Activated naive CD8-positive, alpha-beta T cell treated with anti-CD3 and anti-CD28 coated beads for 36 hours (primary cell): ENCODE results near the gene PSMB5. TPM values are rescaled to one million over a fixed set of nuclear protein-coding genes. Genes with fewer than 3 reads are reported as not detected.

Source experiments
- DNase-seq: peaks from one replicate; pipeline ENCODE4 v3.0.0; 2021
- H3K27ac Mint-ChIP-seq: one replicate; pipeline ENCODE4 v1.8.0; 2022; ENCODE audit warnings: mild to moderate bottlenecking, moderate library complexity, mixed read lengths
- H3K27me3 Mint-ChIP-seq: one replicate; pipeline ENCODE4 v1.8.0; 2022; ENCODE audit warnings: mild to moderate bottlenecking, mixed read lengths
- H3K36me3 Mint-ChIP-seq: one replicate; pipeline ENCODE4 v1.8.0; 2021; ENCODE audit warnings: mild to moderate bottlenecking, mixed read lengths
- H3K4me1 Mint-ChIP-seq: one replicate; pipeline ENCODE4 v1.8.0; 2021; ENCODE audit warnings: mixed read lengths
- H3K4me3 Mint-ChIP-seq: one replicate; pipeline ENCODE4 v1.8.0; 2022; ENCODE audit warnings: mild to moderate bottlenecking, moderate library complexity, mixed read lengths
- H3K9me3 Mint-ChIP-seq: one replicate; pipeline ENCODE4 v1.8.0; 2022; ENCODE audit warnings: mixed read lengths
- total RNA-seq, 2 experiments: library from RNA; stranded (reverse); gene quantifications; one replicate each; pipeline ENCODE4 v1.2.3, GENCODE V29; 2021

PSMB5 gene
- total RNA-seq, 2 experiments from 2014 or later, result 162 to 164 TPM

- Mint-ChIP-seq H3K4me3 (no peak overlapping the region), H3K27ac (no peak overlapping the region), H3K27me3 (no peaks in the 10 kb centered on the region), H3K4me1 (peaks cover 7% of the 10 kb centered on the region), H3K36me3 (no peaks in the 10 kb centered on the region), H3K9me3 (no peaks in the 10 kb centered on the region)
- DNase-seq, result no peak
Observed at GRCh38 chr14:22998329-22999012, 36.2 kb downstream of the PSMB5 start.

DNA sequence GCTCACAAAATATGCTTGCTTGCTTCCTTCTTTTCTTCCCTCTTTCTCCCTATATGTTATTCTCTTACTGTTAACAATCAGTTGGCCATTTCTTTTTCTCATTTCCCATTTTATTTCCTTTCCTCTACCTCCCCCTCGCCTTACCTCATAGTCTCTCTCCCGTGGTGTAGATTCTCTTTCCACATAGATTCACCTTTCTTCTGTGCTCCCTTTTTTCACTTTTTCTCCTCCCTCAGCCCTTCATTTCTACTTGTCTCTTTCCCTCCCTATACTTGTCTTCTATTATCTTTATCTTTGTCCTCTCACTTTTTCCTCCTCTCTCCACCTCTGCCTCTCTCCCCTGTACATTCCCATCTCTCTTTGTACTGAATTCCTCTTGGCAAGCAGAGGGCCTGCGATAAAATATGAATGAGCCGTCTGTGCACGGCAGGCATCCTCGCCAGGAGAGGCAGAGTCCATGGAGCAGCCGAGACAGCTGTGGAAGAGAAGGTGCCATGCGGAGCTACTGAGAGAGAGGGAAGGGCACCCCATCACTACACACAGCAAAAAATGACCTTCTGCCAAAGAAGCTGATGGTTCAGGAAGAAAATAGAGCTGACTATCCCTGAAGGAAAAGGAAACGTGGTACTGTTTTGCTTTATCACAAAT lies 36.9 kb downstream of the PSMB5 start:
- Mint-ChIP-seq H3K4me3 (no peak overlapping the region), H3K27ac (no peak overlapping the region)
- no peak for DNase-seq

GRCh38 chr14:22996768-22997654 lies 37.7 kb downstream of the PSMB5 start:
- Mint-ChIP-seq H3K9me3 (no peaks in the 10 kb centered on the region), H3K36me3 (no peaks in the 10 kb centered on the region), H3K27me3 (no peaks in the 10 kb centered on the region), H3K27ac (no peak overlapping the region), H3K4me3 (no peak overlapping the region), H3K4me1 (peaks cover 7% of the 10 kb centered on the region)
- DNase-seq, result no peak

More for the DNA sequence above, 36.9 kb downstream of the PSMB5 start:
- Mint-ChIP-seq H3K4me1 (peaks cover 7% of the 10 kb centered on the region), H3K9me3 (no peaks in the 10 kb centered on the region), H3K27me3 (no peaks in the 10 kb centered on the region), H3K36me3 (no peaks in the 10 kb centered on the region)

DNA sequence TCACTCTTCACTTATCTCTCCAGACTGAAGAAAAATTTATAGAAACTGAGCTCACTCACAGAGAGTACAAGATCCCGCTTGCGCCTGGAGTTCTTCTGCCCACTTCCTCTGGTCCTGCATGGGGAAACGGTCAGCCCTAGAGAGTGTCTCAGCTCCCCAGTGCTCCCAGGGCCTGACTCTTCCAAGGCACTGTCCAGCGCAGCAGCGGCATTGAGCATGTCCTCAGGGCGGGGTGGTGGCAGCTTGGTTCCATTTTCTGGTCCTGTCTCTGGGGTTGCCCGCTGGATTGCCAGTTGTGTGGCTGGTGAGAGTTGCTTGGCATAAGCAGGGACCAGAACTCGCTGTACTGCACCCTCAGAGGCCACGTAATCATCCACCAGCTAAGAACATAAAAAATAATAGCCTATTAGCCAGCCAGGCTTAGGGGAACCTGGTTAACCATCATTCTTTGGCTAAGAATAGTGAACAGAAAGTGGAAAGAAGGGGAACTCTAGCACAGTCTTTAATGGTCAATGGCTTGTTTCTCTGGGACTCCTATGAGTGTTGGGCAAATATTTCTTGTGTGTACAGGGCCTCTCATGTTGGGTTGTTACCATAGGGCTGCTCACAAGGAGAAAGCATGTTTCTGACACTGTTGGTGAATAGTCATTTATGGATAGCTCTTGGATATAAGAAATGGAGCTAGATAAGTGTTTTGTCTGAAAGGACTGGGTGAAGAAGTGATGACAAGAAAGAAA lies 38.6 kb downstream of the PSMB5 start:
- Mint-ChIP-seq H3K4me1 (peaks cover 7% of the 10 kb centered on the region), H3K4me3 (no peak overlapping the region), H3K36me3 (no peaks in the 10 kb centered on the region)

DNA sequence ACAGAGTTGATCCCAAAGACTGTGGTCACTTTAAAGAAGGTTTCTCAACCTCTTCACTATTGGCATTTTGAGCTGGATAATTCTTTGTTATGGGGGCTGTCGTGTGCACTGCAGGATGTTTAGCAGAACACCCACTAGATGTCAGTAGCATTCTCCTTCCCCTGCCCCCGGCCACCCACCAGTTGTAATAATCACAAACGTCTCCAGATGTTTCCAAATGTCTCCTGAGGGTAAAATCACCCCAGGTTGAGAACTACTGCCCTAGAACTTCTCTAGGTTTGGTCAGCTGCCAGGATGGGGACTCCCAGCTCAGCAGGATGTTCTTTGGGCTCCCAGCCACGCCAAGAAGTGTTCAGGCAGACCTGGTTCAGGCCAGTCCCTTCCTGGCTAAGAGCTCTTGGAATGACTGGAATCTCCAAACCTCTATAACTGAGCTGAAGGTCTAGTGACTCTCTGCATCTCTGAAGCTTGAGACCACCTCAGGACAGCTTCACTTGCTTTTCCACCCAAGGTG lies 39.9 kb downstream of the PSMB5 start:
- DNase-seq, result peak; percentile 23
- Mint-ChIP-seq H3K4me1 (peaks cover 3% of the 10 kb centered on the region), H3K27me3 (no peaks in the 10 kb centered on the region), H3K27ac (no peak overlapping the region), H3K9me3 (no peaks in the 10 kb centered on the region), H3K4me3 (no peak overlapping the region), H3K36me3 (no peaks in the 10 kb centered on the region)

More for the DNA sequence above, 38.6 kb downstream of the PSMB5 start:
- no peaks in the 10 kb centered on the region for H3K9me3 Mint-ChIP-seq
- DNase-seq, result no peak
- no peak overlapping the region for H3K27ac Mint-ChIP-seq
- no peaks in the 10 kb centered on the region for H3K27me3 Mint-ChIP-seq

GRCh38 chr14:22993517-22993916 lies 41.2 kb downstream of the PSMB5 start:
- no peak overlapping the region for H3K27ac Mint-ChIP-seq
- peaks cover 3% of the 10 kb centered on the region for H3K4me1 Mint-ChIP-seq
- no peaks in the 10 kb centered on the region for H3K9me3 Mint-ChIP-seq
- H3K27me3 Mint-ChIP-seq, result no peaks in the 10 kb centered on the region
- DNase-seq, result no peak
- H3K4me3 Mint-ChIP-seq, result no peak overlapping the region
- no peaks in the 10 kb centered on the region for H3K36me3 Mint-ChIP-seq

- DNase-seq, result no peak
- H3K36me3 Mint-ChIP-seq, result no peaks in the 10 kb centered on the region
- no peak overlapping the region for H3K4me3 Mint-ChIP-seq
- no peaks in the 10 kb centered on the region for H3K27me3 Mint-ChIP-seq
- H3K9me3 Mint-ChIP-seq, result no peaks in the 10 kb centered on the region
- H3K27ac Mint-ChIP-seq, result no peak overlapping the region
- H3K4me1 Mint-ChIP-seq, result peaks cover 3% of the 10 kb centered on the region
Observed at GRCh38 chr14:22991852-22992251, 42.8 kb downstream of the PSMB5 start.

DNA sequence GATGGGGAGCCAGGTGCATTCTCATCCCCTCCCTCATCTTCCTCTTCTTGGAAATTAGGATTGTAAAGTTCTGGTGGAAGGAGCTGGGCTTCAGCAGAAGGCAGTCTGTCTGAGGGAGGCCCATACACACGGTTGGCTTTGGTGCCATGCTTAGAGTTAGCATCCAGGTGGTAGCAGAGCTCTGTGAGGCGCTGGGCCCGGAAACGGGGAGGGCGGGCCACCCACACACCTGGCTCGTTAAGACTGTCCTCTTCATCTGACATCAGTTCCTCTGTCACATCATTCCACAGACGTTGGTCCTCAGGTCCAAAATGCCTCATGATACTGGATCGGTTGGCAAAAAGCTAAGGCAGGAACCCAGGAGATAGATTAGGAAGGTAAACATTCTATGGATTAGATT lies 47.4 kb downstream of the PSMB5 start:
- Mint-ChIP-seq H3K27me3 (no peaks in the 10 kb centered on the region), H3K4me1 (no peaks in the 10 kb centered on the region), H3K9me3 (no peaks in the 10 kb centered on the region), H3K36me3 (no peaks in the 10 kb centered on the region), H3K4me3 (no peak overlapping the region), H3K27ac (no peak overlapping the region)
- no peak for DNase-seq

- H3K36me3 Mint-ChIP-seq, result no peaks in the 10 kb centered on the region
- H3K4me3 Mint-ChIP-seq, result no peak overlapping the region
- no peaks in the 10 kb centered on the region for H3K27me3 Mint-ChIP-seq
- no peaks in the 10 kb centered on the region for H3K9me3 Mint-ChIP-seq
- H3K4me1 Mint-ChIP-seq, result no peaks in the 10 kb centered on the region
- DNase-seq, result peak; percentile 79
- H3K27ac Mint-ChIP-seq, result no peak overlapping the region
Observed at GRCh38 chr14:22986508-22987054, 48.1 kb downstream of the PSMB5 start.

DNA sequence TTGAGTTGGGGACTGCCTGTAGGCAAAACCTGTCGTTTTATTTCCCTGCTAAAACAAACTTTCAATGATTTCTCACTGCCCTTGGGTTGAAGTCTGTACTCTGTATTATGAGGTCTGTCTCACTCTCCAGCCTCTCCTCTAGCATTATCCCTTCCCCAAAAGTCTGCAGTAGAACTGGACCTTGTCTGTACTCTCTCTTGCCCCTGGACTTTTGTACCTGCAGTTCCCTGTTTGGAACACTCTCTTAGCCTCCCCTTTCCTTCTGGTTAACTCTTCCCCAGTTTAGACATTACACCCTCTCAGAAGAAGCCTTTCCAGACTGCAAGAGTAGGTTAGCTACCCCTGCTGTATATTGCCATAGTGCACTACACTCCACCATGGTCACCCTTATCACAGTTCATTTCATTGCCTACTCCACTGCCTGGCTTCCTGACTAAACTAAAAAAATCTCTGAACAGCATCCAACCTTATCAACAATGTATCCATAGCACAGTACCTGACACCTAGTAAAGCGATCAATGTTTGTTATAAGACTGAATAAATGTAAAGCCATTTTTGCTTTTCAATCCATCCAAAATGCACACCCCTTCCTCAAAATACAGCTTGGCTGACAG lies 48.7 kb downstream of the PSMB5 start:
- Mint-ChIP-seq H3K4me3 (no peak overlapping the region), H3K36me3 (no peaks in the 10 kb centered on the region), H3K9me3 (no peaks in the 10 kb centered on the region), H3K27me3 (no peaks in the 10 kb centered on the region), H3K4me1 (peaks cover under 1% of the 10 kb centered on the region), H3K27ac (no peak overlapping the region)
- DNase-seq, result no peak

DNA sequence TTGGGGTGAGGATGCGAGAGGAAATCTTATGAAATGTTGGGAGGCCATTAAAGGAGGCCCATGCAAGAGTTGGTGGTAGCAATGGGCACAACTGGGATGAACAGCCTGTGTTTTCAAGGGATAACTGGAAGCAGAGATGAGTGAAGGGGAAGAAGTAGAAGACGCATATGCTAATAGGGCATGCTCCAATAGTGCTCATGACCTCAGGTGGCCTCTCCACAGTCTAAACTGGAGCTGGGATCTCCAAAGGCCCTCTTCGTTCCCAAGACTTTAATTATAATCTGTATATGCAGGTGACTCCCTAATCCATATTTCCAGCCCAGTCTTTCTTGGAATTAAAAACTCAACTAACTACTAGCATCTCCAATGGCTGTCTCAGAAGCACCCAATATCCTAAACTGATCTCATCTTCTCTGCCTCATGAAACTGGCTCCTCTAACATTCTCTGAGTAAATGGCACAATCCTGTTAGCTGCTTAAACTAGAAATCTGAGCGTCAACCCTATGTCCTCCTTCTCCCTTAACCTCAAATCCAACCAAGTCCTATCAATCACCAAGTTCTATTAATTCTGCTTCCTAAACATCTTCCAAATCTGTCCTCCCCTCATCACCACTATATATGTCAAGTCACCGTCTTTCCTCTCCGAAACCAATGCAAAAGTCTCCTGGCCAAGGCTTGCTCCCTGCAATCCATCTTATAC lies 49.6 kb downstream of the PSMB5 start:
- Mint-ChIP-seq H3K36me3 (no peaks in the 10 kb centered on the region), H3K4me1 (peaks cover 2% of the 10 kb centered on the region)

DNA sequence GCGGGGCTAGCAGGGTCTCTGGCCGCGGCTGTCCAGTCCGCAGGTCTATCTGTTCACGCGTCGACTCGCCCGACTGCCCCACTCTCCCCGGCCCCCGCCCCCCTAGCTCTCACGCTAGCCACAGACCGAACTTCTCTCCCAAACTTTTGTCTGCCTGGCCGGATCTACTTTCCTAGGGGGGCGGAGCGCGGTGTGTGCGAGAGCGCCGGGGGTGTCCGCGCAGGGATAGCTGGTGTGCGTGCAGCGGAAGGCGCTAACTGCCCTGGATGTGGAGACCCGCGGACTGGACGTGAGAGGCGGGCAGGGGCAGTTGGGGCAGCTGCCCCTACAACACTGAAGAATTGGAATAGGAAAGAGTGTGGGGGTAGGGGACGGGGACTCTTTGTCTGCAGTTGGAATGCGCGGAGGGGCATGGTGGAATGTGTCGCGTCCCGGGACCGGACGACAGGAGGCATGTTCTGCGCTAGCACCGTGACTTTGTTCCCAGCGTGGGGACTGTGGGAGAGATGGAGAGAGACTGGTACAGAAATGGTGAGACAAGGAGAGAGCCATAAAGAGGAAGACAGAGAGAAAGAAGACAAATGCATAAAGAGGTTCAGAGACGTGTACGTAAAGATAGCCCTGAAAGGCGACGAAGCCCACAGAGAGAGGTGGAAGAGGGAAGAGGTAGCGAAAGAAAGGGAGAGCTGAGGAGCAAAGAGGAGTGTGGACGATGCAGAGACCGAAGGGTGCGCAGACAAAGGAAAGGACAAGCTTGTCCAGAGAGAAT lies 52.0 kb downstream of the PSMB5 start, which contains the start of gene AJUBA:
TSS of gene AJUBA (minus strand) at position 75 of the 769 bp plus-strand sequence. CDS start 285 bp downstream, outside the sequence.
- no peak within 1 kb of the TSS for H3K4me3 Mint-ChIP-seq
- no peak within 1 kb of the TSS for H3K27ac Mint-ChIP-seq
- H3K36me3 Mint-ChIP-seq, result no peaks in the 10 kb centered on the region
- no peaks in the 10 kb centered on the region for H3K9me3 Mint-ChIP-seq
- DNase-seq, result peak; percentile 79
- H3K4me1 Mint-ChIP-seq, result peaks cover 5% of the 10 kb centered on the region
- peaks cover 4% of the 10 kb centered on the region for H3K27me3 Mint-ChIP-seq

More for the DNA sequence above, 49.6 kb downstream of the PSMB5 start:
- Mint-ChIP-seq H3K27me3 (peaks cover under 1% of the 10 kb centered on the region), H3K4me3 (no peak overlapping the region), H3K9me3 (no peaks in the 10 kb centered on the region), H3K27ac (no peak overlapping the region)
- no peak for DNase-seq
